HepG2 (cell line): Measurements from ENCODE around the gene APOL4. TPM values are rescaled to one million over a fixed set of nuclear protein-coding genes. Genes with fewer than 3 reads are reported as not detected.

ENCODE experiments used
- CREB1 ChIP-seq, 2 experiments: fragments of 450-650 bp in 1 of 2; IDR thresholded peaks; 2 replicates each; pipeline ENCODE4 v1.6.1; 2016 to 2017; ENCODE audit warnings: control low read depth in 1 of 2, mild to moderate bottlenecking in 1 of 2, missing compliant biosample characterization in 1 of 2, missing genetic modification characterization in 1 of 2
- GPN1 ChIP-seq: sonication (generic); formaldehyde crosslinking; IDR thresholded peaks from 2 replicates; pipeline ENCODE4 v1.5.1; 2020; ENCODE audit warnings: missing genetic modification reagents, borderline replicate concordance
- HNF1A ChIP-seq, 2 experiments: sonication (generic) in 1 of 2; formaldehyde crosslinking in 1 of 2; IDR thresholded peaks; 2 replicates each; pipeline versions ENCODE4 v1.4.0 to v1.6.1; 2016 to 2020; ENCODE audit warnings: borderline replicate concordance in 1 of 2, low read depth in 1 of 2, mild to moderate bottlenecking in 1 of 2, missing genetic modification reagents in 1 of 2
- LRRFIP1 ChIP-seq: sonication (generic); formaldehyde crosslinking; conservative IDR thresholded peaks from 2 replicates; pipeline ENCODE4 v1.4.0; 2020; ENCODE audit warnings: missing genetic modification reagents
- SNRNP70 ChIP-seq: fragments of 200-400 bp; formaldehyde crosslinking; IDR thresholded peaks from 2 replicates; pipeline ENCODE4 v1.6.1; 2017; ENCODE audit warnings: mild to moderate bottlenecking, low read depth, low read length, moderate library complexity
- TFAP4 ChIP-seq: sonication (generic); IDR thresholded peaks from 2 replicates; pipeline ENCODE4 v1.6.1; 2016; ENCODE audit warnings: low read depth, borderline replicate concordance
- ZNF597 ChIP-seq: sonication (generic); formaldehyde crosslinking; IDR thresholded peaks from 2 replicates; pipeline ENCODE4 v1.5.0; 2020; ENCODE audit warnings: missing genetic modification reagents
- ZNF609 ChIP-seq: sonication (generic); formaldehyde crosslinking; IDR thresholded peaks from 2 replicates; pipeline ENCODE4 v1.4.0; 2020; ENCODE audit warnings: mild to moderate bottlenecking, missing genetic modification reagents, borderline replicate concordance
- ZNF747 ChIP-seq: sonication (generic); formaldehyde crosslinking; IDR thresholded peaks from 2 replicates; pipeline ENCODE4 v1.8.1; 2023; ENCODE audit warnings: missing genetic modification reagents, mild to moderate bottlenecking, borderline replicate concordance
- polyA plus RNA-seq, 8 experiments: library from polyadenylated mRNA; depleted of rRNA in 3 of 8; stranded (reverse) in 7 of 8; unstranded in 1 of 8; fragments of >200 nt; fragmentation: Illumina TruSeq in 4 of 8; extraction: Trizol in 4 of 8; gene quantifications; 2 replicates each; pipeline versions ENCODE4 v1.2.1 to v1.2.3, GENCODE V29; 2011 to 2016; ENCODE audit warnings: low read depth in 4 of 8, missing spikeins in 1 of 8, mixed read lengths in 1 of 8; ENCODE audit not compliant: insufficient read depth in 1 of 8
- total RNA-seq, 5 experiments: library from RNA; depleted of rRNA; stranded (reverse); fragments of >200 nt; fragmentation: Illumina TruSeq; extraction: Trizol; gene quantifications; 2 replicates each; pipeline ENCODE4 v1.2.3, GENCODE V29; 2016; ENCODE audit warnings: low read depth in 1 of 5

Gene APOL4
- total and polyA plus RNA-seq, 2 of the 13 experiments (the other 11 are each of a cell fraction or from before 2014, with no cell fraction given): 0.77 to 2.8 TPM

GRCh38 chr22:36239401-36240171 lies 38.0 kb upstream of the APOL4 start, which contains the start of gene APOL2 (continued):
- TF ChIP-seq CREB1 (IDR thresholded peaks at IDR 0.05): peak; percentile 33; the same call in 1 of the 2 replicates
- no peak; the same call in 1 of the 2 replicates for TF ChIP-seq CREB1 (CRISPR knock-in tag; IDR thresholded peaks at IDR 0.05)
- TF ChIP-seq ZNF597: peak; percentile 87; the same call in 1 of the 2 replicates
- no peak for TF ChIP-seq GPN1 (CRISPR knock-in tag)
- TF ChIP-seq TFAP4: peak; percentile 86
- TF ChIP-seq ZNF609 (CRISPR knock-in tag): 0 out of 2 replicates have a peak, but pooled peaks have one; percentile 23
- TF ChIP-seq ZNF747: no peak
- no peak for TF ChIP-seq HNF1A (IDR thresholded peaks at IDR 0.05; ENCODE audit: low read depth)
- TF ChIP-seq HNF1A (CRISPR knock-in tag; IDR thresholded peaks at IDR 0.05; ENCODE audit: borderline replicate concordance): peak; percentile 34; the same call in 1 of the 2 replicates
- no peak for TF ChIP-seq LRRFIP1 (CRISPR knock-in tag)
- TF ChIP-seq SNRNP70: no peak
